Lower lobe of right lung (tissue), 2 donors: ENCODE results near the gene KIRREL3. TPM values are rescaled to one million over a fixed set of nuclear protein-coding genes. Genes with fewer than 3 reads are reported as not detected.

Source experiments
- ATAC-seq, 2 donors: fragments of 200-7000 bp; cut with Tn5 transposase; one replicate each; pipeline ENCODE4 v1.9.1; 2020 to 2022; ENCODE audit warnings: mild to moderate bottlenecking in 2 of 2, moderate library complexity in 2 of 2
- DNase-seq: peaks from one replicate; pipeline ENCODE4 v3.0.0-alpha.2; 2020
- H3K27ac ChIP-seq: fragments of 200-600 bp; one replicate; pipeline ENCODE4 v1.8.0; 2022
- H3K27me3 ChIP-seq: fragments of 200-600 bp; one replicate; pipeline ENCODE4 v1.8.0; 2022; ENCODE audit warnings: low read depth
- H3K36me3 ChIP-seq: fragments of 200-600 bp; one replicate; pipeline ENCODE4 v1.8.0; 2022; ENCODE audit warnings: mild to moderate bottlenecking
- H3K4me1 ChIP-seq: fragments of 200-600 bp; one replicate; pipeline ENCODE4 v1.8.0; 2022
- H3K4me3 ChIP-seq: fragments of 200-600 bp; one replicate; pipeline ENCODE4 v1.8.0; 2022; ENCODE audit warnings: mild to moderate bottlenecking
- H3K9me3 ChIP-seq: fragments of 200-600 bp; one replicate; pipeline ENCODE4 v1.8.0; 2022
- intact Hi-C: fragments of 100-400 bp; cut with DNase I; formaldehyde crosslinking; loops from one replicate; pipeline ENCODE4 v1.11.0; 2022
- total RNA-seq: library from RNA; stranded (reverse); fragmentation: NEBNext Ultra II Directional; extraction: Animal tissue kit (Norgen Biotek cat#: 25700); gene quantifications from one replicate; pipeline ENCODE4 v1.2.1, GENCODE V29; 2021
- TF ChIP-seq, protein P1 (sequence below): fragments of 200-600 bp; IDR thresholded peaks from one replicate; pipeline ENCODE4 v1.8.0; 2022; ENCODE audit warnings: antibody characterized with exemption, mild to moderate bottlenecking
- donor health status: DM: no; HTN: yes; CAD: no; lungs with severe emphysema.

The KIRREL3 gene
- total RNA-seq, 1 donor from 2014 or later = 0.15 TPM

DNA sequence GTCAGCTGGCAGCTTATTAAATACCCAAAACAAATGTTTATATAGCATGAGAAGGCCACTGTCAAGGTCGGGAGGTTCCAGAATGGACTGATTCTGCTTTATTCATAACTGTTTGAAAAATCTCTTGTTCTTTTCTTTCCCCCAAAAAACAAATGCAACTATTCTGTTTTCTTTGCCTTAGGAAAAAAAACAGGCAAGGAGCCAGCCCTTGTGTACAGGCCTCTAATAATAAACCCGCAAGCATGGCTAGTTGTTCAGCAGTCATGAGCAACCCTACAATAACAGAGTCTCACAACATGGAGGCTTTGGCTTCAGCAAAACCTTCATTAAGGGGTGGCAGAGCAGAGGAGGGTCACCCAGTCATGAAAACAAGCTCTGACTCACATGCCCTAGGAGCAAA lies 191.7 kb downstream of the KIRREL3 start:
- no peak overlapping the region for H3K27ac ChIP-seq
- TF ChIP-seq, protein P1, sequence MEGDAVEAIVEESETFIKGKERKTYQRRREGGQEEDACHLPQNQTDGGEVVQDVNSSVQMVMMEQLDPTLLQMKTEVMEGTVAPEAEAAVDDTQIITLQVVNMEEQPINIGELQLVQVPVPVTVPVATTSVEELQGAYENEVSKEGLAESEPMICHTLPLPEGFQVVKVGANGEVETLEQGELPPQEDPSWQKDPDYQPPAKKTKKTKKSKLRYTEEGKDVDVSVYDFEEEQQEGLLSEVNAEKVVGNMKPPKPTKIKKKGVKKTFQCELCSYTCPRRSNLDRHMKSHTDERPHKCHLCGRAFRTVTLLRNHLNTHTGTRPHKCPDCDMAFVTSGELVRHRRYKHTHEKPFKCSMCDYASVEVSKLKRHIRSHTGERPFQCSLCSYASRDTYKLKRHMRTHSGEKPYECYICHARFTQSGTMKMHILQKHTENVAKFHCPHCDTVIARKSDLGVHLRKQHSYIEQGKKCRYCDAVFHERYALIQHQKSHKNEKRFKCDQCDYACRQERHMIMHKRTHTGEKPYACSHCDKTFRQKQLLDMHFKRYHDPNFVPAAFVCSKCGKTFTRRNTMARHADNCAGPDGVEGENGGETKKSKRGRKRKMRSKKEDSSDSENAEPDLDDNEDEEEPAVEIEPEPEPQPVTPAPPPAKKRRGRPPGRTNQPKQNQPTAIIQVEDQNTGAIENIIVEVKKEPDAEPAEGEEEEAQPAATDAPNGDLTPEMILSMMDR = no peak
- no peaks in the 10 kb centered on the region for H3K36me3 ChIP-seq
- H3K4me1 ChIP-seq = no peaks in the 10 kb centered on the region
- no peaks in the 10 kb centered on the region for H3K9me3 ChIP-seq
- no peaks in the 10 kb centered on the region for H3K27me3 ChIP-seq
- no peak overlapping the region for H3K4me3 ChIP-seq
- DNase-seq (no peak), ATAC-seq (no peak)
- intact Hi-C loops = no loop called here

DNA sequence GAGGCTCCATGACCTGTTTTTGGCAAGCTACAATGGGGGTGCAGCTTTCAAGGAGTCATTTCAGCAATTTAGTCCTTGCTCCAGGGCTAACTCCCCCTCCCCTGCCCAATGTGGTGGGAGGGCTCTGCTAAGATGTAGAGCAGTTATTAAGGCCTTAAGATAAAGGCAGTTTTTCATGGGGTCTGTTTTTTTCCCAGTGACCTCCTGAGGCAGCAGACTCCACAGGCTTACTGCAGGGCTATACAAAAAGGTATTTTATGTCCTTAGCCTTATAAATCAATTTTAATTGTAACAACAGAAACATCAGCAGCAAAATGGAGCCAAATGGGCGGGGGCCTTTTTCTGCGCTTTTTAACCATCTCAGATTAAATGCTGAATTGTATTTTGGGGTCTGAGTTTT lies 192.3 kb downstream of the KIRREL3 start:
- no peaks in the 10 kb centered on the region for H3K27me3 ChIP-seq
- TF ChIP-seq, protein P1 = no peak
- H3K9me3 ChIP-seq = no peaks in the 10 kb centered on the region
- no peaks in the 10 kb centered on the region for H3K4me1 ChIP-seq
- H3K27ac ChIP-seq = no peak overlapping the region
- H3K36me3 ChIP-seq = no peaks in the 10 kb centered on the region
- no peak overlapping the region for H3K4me3 ChIP-seq
- ATAC-seq = no peak
- intact Hi-C loops = no loop called here
- DNase-seq = no peak

DNA sequence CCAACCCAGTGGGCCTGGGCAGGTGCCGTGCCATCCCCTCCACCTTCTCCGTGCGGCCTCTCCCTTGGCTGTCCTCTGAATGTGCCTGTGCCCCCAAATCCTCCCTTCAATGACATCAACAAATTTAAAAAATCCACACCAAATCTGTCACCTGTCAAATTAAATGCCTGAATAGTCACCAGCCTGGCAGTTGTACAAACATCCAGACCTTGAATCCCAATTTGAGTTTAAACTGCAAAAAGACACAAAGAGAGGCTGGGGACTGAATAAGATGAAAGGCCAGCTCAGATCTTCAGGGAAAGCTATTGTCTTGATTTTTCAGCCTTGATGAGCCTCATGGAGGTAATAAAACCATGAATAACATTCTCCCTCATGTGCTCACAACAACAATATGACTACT lies 194.7 kb downstream of the KIRREL3 start:
- Histone ChIP-seq H3K27ac (no peak overlapping the region), H3K4me1 (no peaks in the 10 kb centered on the region), H3K9me3 (no peaks in the 10 kb centered on the region), H3K27me3 (no peaks in the 10 kb centered on the region), H3K4me3 (no peak overlapping the region), H3K36me3 (no peaks in the 10 kb centered on the region)
- TF ChIP-seq, protein P1 = no peak
- ATAC-seq = no peak
- DNase-seq = no peak
- intact Hi-C loops = no loop called here

DNA sequence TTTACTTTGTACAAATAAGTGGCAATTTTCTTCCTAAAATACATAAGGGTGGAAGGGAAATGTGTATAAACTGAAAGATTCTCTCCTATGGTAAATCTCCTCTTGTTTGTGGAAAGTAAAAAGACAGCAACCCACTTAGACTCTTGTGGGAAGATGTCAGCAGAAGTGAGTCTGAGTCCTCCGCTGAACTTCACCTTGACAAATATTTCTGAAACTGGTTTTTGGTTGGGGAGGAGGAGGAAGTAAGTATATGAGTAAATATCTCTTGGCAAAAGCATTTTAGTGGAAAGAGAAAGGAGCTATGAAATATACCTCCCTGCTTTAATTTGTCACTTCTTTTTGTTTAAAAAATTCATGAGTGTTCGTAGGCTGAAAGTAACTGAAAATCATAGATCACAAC lies 196.2 kb downstream of the KIRREL3 start:
- intact Hi-C loops = no loop called here

DNA sequence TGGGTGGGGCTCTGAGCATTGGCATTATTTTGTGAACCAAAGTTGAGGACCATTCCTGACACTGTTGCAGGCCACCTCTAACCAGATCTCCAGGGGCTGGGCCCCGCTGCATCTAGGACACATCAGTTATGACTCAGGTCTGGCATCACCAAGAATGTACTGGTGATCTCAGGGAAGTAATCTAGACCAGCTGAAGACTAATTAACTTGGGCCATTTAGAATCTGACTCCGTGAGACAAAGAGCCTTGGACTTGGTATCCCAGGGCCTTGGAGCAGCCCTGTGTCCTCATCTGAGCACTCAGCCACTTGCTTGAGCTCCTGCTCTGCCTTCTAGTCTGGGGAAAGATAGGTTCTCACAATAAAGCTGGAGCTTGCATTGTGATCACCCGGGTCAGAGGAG lies 200.6 kb downstream of the KIRREL3 start:
- intact Hi-C loops = no loop called here
- Histone ChIP-seq H3K27me3 (no peaks in the 10 kb centered on the region), H3K9me3 (no peaks in the 10 kb centered on the region), H3K36me3 (no peaks in the 10 kb centered on the region), H3K27ac (no peak overlapping the region), H3K4me1 (no peaks in the 10 kb centered on the region), H3K4me3 (no peak overlapping the region)
- TF ChIP-seq, protein P1 = no peak
- ATAC-seq (no peak), DNase-seq (no peak)

More for the DNA sequence above, 196.2 kb downstream of the KIRREL3 start:
- no peak for DNase-seq
- H3K36me3 ChIP-seq = no peaks in the 10 kb centered on the region
- no peak overlapping the region for H3K4me3 ChIP-seq
- peak in 1 of 2 donors; percentile 43 for ATAC-seq
- H3K4me1 ChIP-seq = no peaks in the 10 kb centered on the region
- no peaks in the 10 kb centered on the region for H3K9me3 ChIP-seq
- TF ChIP-seq, protein P1 = no peak
- H3K27ac ChIP-seq = peak overlapping the region; percentile 18
- no peaks in the 10 kb centered on the region for H3K27me3 ChIP-seq
